IMR-90 (cell line): ENCODE measurements around the gene GPATCH8. TPM values are rescaled to one million over a fixed set of nuclear protein-coding genes. Genes with fewer than 3 reads are reported as not detected.
A peak's percentile ranks its signal among the peaks of the same experiment; 100 is the strongest.

Experiments used
- ATAC-seq: fragments of 200-7000 bp; cut with Tn5 transposase; 2 replicates; pipeline ENCODE4 v1.9.1; 2020; ENCODE audit warnings: low read depth, mild to moderate bottlenecking, moderate library complexity
- BruUV-seq: library from RNA; stranded (reverse); fragments of 400-500 nt; replicated peaks from 2 replicates; lab custom pipeline; 2021; lab: Mats Ljungman, UMichigan
- CTCF ChIA-PET: fragments of 300-600 bp; formaldehyde crosslinking; extraction: SDS; loops from one replicate; lab custom pipeline; 2021; ENCODE audit warnings: antibody characterized with exemption; lab: Yijun Ruan, JAX
- POLR2A ChIA-PET: fragments of 300-600 bp; sonication (Branson Sonifier 250); formaldehyde crosslinking; loops from one replicate; lab custom pipeline; 2022; ENCODE audit warnings: antibody characterized with exemption; ENCODE audit not compliant: unreplicated experiment; lab: Charles Lee
- DNase-seq: peaks from one replicate; pipeline ENCODE4 v3.0.0; 2013
- H2AFZ ChIP-seq: replicated peaks from 2 replicates; pipeline ENCODE3; 2013; ENCODE audit warnings: low read length, mild to moderate bottlenecking; ENCODE audit not compliant: poor library complexity
- H2AK5ac ChIP-seq: 2 replicates; pipeline ENCODE4 v1.6.1; 2013; ENCODE audit warnings: low read depth, low read length, inconsistent platforms
- H2AK9ac ChIP-seq: replicated peaks from 2 replicates; pipeline ENCODE3; 2013; ENCODE audit warnings: mild to moderate bottlenecking, low read depth, low read length, moderate library complexity; ENCODE audit not compliant: poor library complexity
- H2BK120ac ChIP-seq: 2 replicates; pipeline ENCODE4 v1.6.1; 2013; ENCODE audit warnings: low read depth, low read length, inconsistent platforms
- H2BK15ac ChIP-seq: 3 replicates; pipeline ENCODE4 v1.6.1; 2013; ENCODE audit warnings: low read depth, low read length, inconsistent platforms
- H2BK20ac ChIP-seq: 2 replicates; pipeline ENCODE4 v1.6.1; 2013; ENCODE audit warnings: low read depth, mild to moderate bottlenecking, inconsistent platforms, low read length, moderate library complexity
- H2BK5ac ChIP-seq: 2 replicates; pipeline ENCODE4 v1.6.1; 2013; ENCODE audit warnings: mild to moderate bottlenecking, low read depth, low read length, inconsistent platforms; ENCODE audit not compliant: poor library complexity, severe bottlenecking
- H3K14ac ChIP-seq: replicated peaks from 2 replicates; pipeline ENCODE4 v1.6.1; 2013; ENCODE audit warnings: low read depth, low read length, inconsistent platforms
- H3K18ac ChIP-seq: 2 replicates; pipeline ENCODE4 v1.6.1; 2013; ENCODE audit warnings: low read depth, low read length, control low read depth
- H3K23ac ChIP-seq: 2 replicates; pipeline ENCODE4 v1.6.1; 2013; ENCODE audit warnings: low read depth, low read length, inconsistent platforms
- H3K27ac ChIP-seq: 2 replicates; pipeline ENCODE4 v1.5.1; 2013; ENCODE audit warnings: mild to moderate bottlenecking, control low read depth, low read length; ENCODE audit not compliant: insufficient read depth
- H3K27me3 ChIP-seq: 2 replicates; pipeline ENCODE4 v1.6.1; 2013; ENCODE audit warnings: low read length; ENCODE audit not compliant: control insufficient read depth, insufficient read depth
- H3K36me3 ChIP-seq: 2 replicates; pipeline ENCODE4 v1.6.1; 2013; ENCODE audit warnings: low read length, mixed read lengths; ENCODE audit not compliant: control insufficient read depth, insufficient read depth
- H3K4ac ChIP-seq: 2 replicates; pipeline ENCODE4 v1.6.1; 2013; ENCODE audit warnings: low read depth, low read length, inconsistent platforms
- H3K4me1 ChIP-seq: 2 replicates; pipeline ENCODE4 v1.6.1; 2013; ENCODE audit warnings: low read length, mixed read lengths; ENCODE audit not compliant: control insufficient read depth, insufficient read depth
- H3K4me2 ChIP-seq: 2 replicates; pipeline ENCODE4 v1.6.1; 2013; ENCODE audit warnings: low read depth, mild to moderate bottlenecking, control low read depth, low read length, moderate library complexity
- H3K4me3 ChIP-seq: 2 replicates; pipeline ENCODE4 v1.5.1; 2013; ENCODE audit warnings: low read depth, mild to moderate bottlenecking, control low read depth, low read length, moderate library complexity; ENCODE audit not compliant: insufficient read depth
- H3K56ac ChIP-seq: 2 replicates; pipeline ENCODE4 v1.6.1; 2013; ENCODE audit warnings: low read length, inconsistent platforms; ENCODE audit not compliant: insufficient read depth; ENCODE audit errors: extremely low read depth
- H3K79me1 ChIP-seq, 2 experiments: 2 replicates each; pipeline ENCODE4 v1.6.1; 2013; ENCODE audit warnings: low read length in 2 of 2, inconsistent platforms in 1 of 2, low read depth in 1 of 2
- H3K9ac ChIP-seq: 2 replicates; pipeline ENCODE4 v1.6.1; 2013; ENCODE audit warnings: low read depth, low read length, control low read depth
- H3K9me1 ChIP-seq: 2 replicates; pipeline ENCODE4 v1.6.1; 2013; ENCODE audit warnings: low read length, inconsistent platforms; ENCODE audit not compliant: insufficient read depth
- H3K9me3 ChIP-seq: 2 replicates; pipeline ENCODE4 v1.6.1; 2013; ENCODE audit warnings: low read length; ENCODE audit not compliant: control insufficient read depth, insufficient read depth
- H4K20me1 ChIP-seq: 2 replicates; pipeline ENCODE4 v1.6.1; 2013; ENCODE audit warnings: low read length, inconsistent platforms; ENCODE audit not compliant: insufficient read depth
- H4K5ac ChIP-seq: 2 replicates; pipeline ENCODE4 v1.6.1; 2013; ENCODE audit warnings: mild to moderate bottlenecking, low read depth, low read length, control low read depth
- H4K8ac ChIP-seq, 2 experiments: 2 replicates each; pipeline ENCODE4 v1.6.1; 2013; ENCODE audit warnings: low read depth in 2 of 2, low read length in 2 of 2, control low read depth in 1 of 2, inconsistent platforms in 1 of 2
- H4K91ac ChIP-seq: 2 replicates; pipeline ENCODE4 v1.6.1; 2013; ENCODE audit warnings: low read depth, low read length, inconsistent platforms; ENCODE audit not compliant: insufficient read depth
- BHLHE40 ChIP-seq: fragments of 150-350 bp; IDR thresholded peaks from 2 replicates; pipeline ENCODE4 v1.6.1; 2016; ENCODE audit warnings: mild to moderate bottlenecking, low read depth, low read length
- CEBPB ChIP-seq: IDR thresholded peaks from 2 replicates; pipeline ENCODE4 v1.6.1; 2012; ENCODE audit warnings: low read depth, low read length, improper control_type of control experiment
- CHD1 ChIP-seq: IDR thresholded peaks from 2 replicates; pipeline ENCODE4 v1.6.1; 2012; ENCODE audit warnings: low read depth, low read length, improper control_type of control experiment
- CTCF ChIP-seq: conservative IDR thresholded peaks from 2 replicates; pipeline ENCODE4 v1.5.1; 2012; ENCODE audit warnings: mild to moderate bottlenecking, low read depth, low read length, improper control_type of control experiment
- FOS ChIP-seq: fragments of 150-350 bp; IDR thresholded peaks from 2 replicates; pipeline ENCODE4 v1.6.1; 2016; ENCODE audit warnings: low read depth, low read length
- MAFK ChIP-seq: IDR thresholded peaks from 2 replicates; pipeline ENCODE4 v1.6.1; 2012; ENCODE audit warnings: low read depth, low read length, improper control_type of control experiment
- MAZ ChIP-seq: IDR thresholded peaks from 2 replicates; pipeline ENCODE4 v1.6.1; 2012; ENCODE audit warnings: low read depth, mild to moderate bottlenecking, low read length, improper control_type of control experiment, moderate library complexity, borderline replicate concordance
- NFE2L2 ChIP-seq: fragments of 150-350 bp; IDR thresholded peaks from 2 replicates; pipeline ENCODE4 v1.6.1; 2016; ENCODE audit warnings: low read depth, mild to moderate bottlenecking, low read length
- POLR2A ChIP-seq: IDR thresholded peaks from 2 replicates; pipeline ENCODE4 v1.6.1; 2012; ENCODE audit warnings: mild to moderate bottlenecking, low read depth, low read length
- RAD21 ChIP-seq: IDR thresholded peaks from 2 replicates; pipeline ENCODE4 v1.6.1; 2012; ENCODE audit warnings: low read length, improper control_type of control experiment
- RCOR1 ChIP-seq: IDR thresholded peaks from 2 replicates; pipeline ENCODE4 v1.6.1; 2012; ENCODE audit warnings: mild to moderate bottlenecking, low read length, improper control_type of control experiment; ENCODE audit not compliant: insufficient replicate concordance
- RFX5 ChIP-seq: IDR thresholded peaks from 2 replicates; pipeline ENCODE4 v1.8.0; 2012; ENCODE audit warnings: low read depth, mild to moderate bottlenecking, low read length, moderate library complexity
- SMC3 ChIP-seq: fragments of 150-350 bp; IDR thresholded peaks from 2 replicates; pipeline ENCODE4 v1.6.1; 2016; ENCODE audit warnings: low read depth, mild to moderate bottlenecking, antibody characterized with exemption, low read length, moderate library complexity
- USF2 ChIP-seq: fragments of 150-350 bp; IDR thresholded peaks from 2 replicates; pipeline ENCODE4 v1.6.1; 2017; ENCODE audit warnings: mild to moderate bottlenecking, antibody characterized with exemption, low read length, low read depth
- WGBS, 2 experiments: methylation state at CpG; one replicate each; pipeline versions ENCODE4 v1.1.5 to v1.1.7; 2013; ENCODE audit warnings: missing lambda C conversion rate in 2 of 2; ENCODE audit not compliant: insufficient read length in 1 of 2; ENCODE audit errors: extremely low coverage in 2 of 2; 5-methylcytosine and 5-hydroxymethylcytosine counted together
- dilution Hi-C: fragments of 300-500 bp; cut with HindIII; formaldehyde crosslinking; loops from one replicate; pipeline ENCODE4 v1.14.3; 2018; ENCODE audit warnings: low sequenced_read_pairs; ENCODE audit not compliant: unreplicated experiment
- in situ Hi-C: fragments of 300-500 bp; cut with MboI; formaldehyde crosslinking; loops from 3 replicates; pipeline ENCODE4 v1.14.3; 2019; ENCODE audit warnings: low sequenced_read_pairs, inconsistent platforms, mixed read lengths
- intact Hi-C: fragments of 100-400 bp; cut with micrococcal nuclease; formaldehyde crosslinking; loops from 2 replicates; pipeline ENCODE4 v1.10.0; 2022
- polyA plus RNA-seq, 3 experiments: library from polyadenylated mRNA; depleted of rRNA; stranded (reverse); fragments of >200 nt; gene quantifications; 2 replicates each; pipeline ENCODE4 v1.2.3, GENCODE V29; 2012; ENCODE audit warnings: low replicate concordance in 1 of 3
- total RNA-seq: library from RNA; depleted of rRNA; stranded (reverse); fragments of >200 nt; gene quantifications from 2 replicates; pipeline ENCODE4 v1.2.3, GENCODE V29; 2012

GPATCH8 gene
- total and polyA plus RNA-seq, 2 of the 4 experiments (the other 2 are of a cell fraction) = 8.8 to 13.2 TPM

- no peak overlapping the region for H3K4me2 ChIP-seq
- no peak overlapping the region for H3K14ac ChIP-seq
- in situ Hi-C loops (no loop called here), intact Hi-C loops (no loop called here), dilution Hi-C loops (no loop called here)
- H3K4me3 ChIP-seq = no peak overlapping the region
- TF ChIP-seq USF2 (no peak), BHLHE40 (no peak), FOS (no peak), POLR2A (no peak), SMC3 (no peak), MAFK (no peak), MAZ (no peak), CEBPB (no peak), CHD1 (no peak), CTCF (no peak), RAD21 (no peak), RFX5 (no peak), RCOR1 (no peak), NFE2L2 (no peak)
- H3K79me1 ChIP-seq = peaks cover 34 to 60% of the 10 kb centered on the region in 2 experiments; a peak in 3 of 4 replicates
- no peak overlapping the region for H2AK9ac ChIP-seq
- H2BK15ac ChIP-seq = no peak overlapping the region
- H3K56ac ChIP-seq = no peak overlapping the region
- H3K18ac ChIP-seq = no peak overlapping the region
- ChIA-PET CTCF (no interaction called here), POLR2A (no interaction called here)
- H3K4me1 ChIP-seq = peaks cover 5% of the 10 kb centered on the region
- no peak overlapping the region for H3K9ac ChIP-seq
- no TSS peak for BruUV-seq
- no peak overlapping the region for H2BK20ac ChIP-seq
- no peaks in the 10 kb centered on the region for H3K27me3 ChIP-seq
- DNase-seq (no peak), ATAC-seq (no peak)
- no peak overlapping the region for H4K5ac ChIP-seq
- no peak overlapping the region for H2AK5ac ChIP-seq
- H3K36me3 ChIP-seq = peaks cover 8% of the 10 kb centered on the region
- H4K8ac ChIP-seq = no peak overlapping the region
- 0 out of 2 replicates have a peak overlapping the region, but pooled peaks have one; percentile 15 for H3K23ac ChIP-seq
- no peak overlapping the region for H3K4ac ChIP-seq
- no peak overlapping the region for H4K91ac ChIP-seq
- no peak overlapping the region for H2BK5ac ChIP-seq
- no peak overlapping the region for H2BK120ac ChIP-seq
- no peak overlapping the region for H2AFZ ChIP-seq
- peaks cover 39% of the 10 kb centered on the region for H4K20me1 ChIP-seq
- no peak overlapping the region for H3K27ac ChIP-seq
- no peaks in the 10 kb centered on the region for H3K9me3 ChIP-seq
- 0 out of 2 replicates have a peak, but pooled peaks cover 3% of the 10 kb centered on the region for H3K9me1 ChIP-seq
- WGBS, 2 experiments = no CpG with 5 or more reads among the region's 3 CpGs
Measured at GRCh38 chr17:44465897-44466296, 37.3 kb downstream of the GPATCH8 start.
